ENCODE results near the gene CNKSR3.
A peak's percentile ranks its signal among the peaks of the same experiment; 100 is the strongest.

The CNKSR3 gene

GRCh38 chr6:154378518-154378917 lies 132.0 kb downstream of the CNKSR3 start:
- Histone ChIP-seq H3K9ac (no peak overlapping the region), H3K4me3 (no peak overlapping the region), H3K27ac (no peak overlapping the region), H3K4me2 (no peak overlapping the region), H3K36me3 (no peaks in the 10 kb centered on the region), H3K4me1 (no peaks in the 10 kb centered on the region), H4K20me1 (no peaks in the 10 kb centered on the region), H3K27me3 (no peaks in the 10 kb centered on the region), H3K9me3 (peaks cover 3% of the 10 kb centered on the region)
- TF ChIP-seq Cebpa-rat (IDR thresholded peaks at IDR 0.05), result no peak

DNA sequence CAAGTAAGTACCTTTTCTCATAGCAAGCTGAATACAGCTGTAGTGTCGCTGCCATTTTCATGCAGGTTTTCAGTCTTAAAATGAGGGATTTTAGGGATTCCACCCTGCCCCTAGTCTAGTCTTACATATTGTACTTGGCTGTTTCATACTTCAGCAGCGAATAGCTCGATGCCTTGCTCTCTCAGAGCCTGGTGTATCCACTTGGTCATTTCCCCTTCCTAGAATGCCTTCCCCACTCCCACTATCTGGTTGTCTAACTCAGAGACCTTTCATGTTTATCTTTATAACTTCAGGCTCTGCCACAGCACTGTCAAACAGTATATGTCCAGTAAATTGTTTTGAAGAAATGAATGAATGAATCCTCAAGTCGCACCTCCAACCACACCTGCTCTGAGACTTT lies 132.8 kb downstream of the CNKSR3 start:
- H3K27me3 ChIP-seq, result no peaks in the 10 kb centered on the region
- no peak overlapping the region for H3K27ac ChIP-seq
- no peaks in the 10 kb centered on the region for H3K36me3 ChIP-seq
- H4K20me1 ChIP-seq, result no peaks in the 10 kb centered on the region
- no peak overlapping the region for H3K4me2 ChIP-seq
- H3K9me3 ChIP-seq, result peaks cover 3% of the 10 kb centered on the region; the same call in 1 of the 2 replicates
- H3K9ac ChIP-seq, result no peak overlapping the region
- H3K4me3 ChIP-seq, result no peak overlapping the region
- TF ChIP-seq Cebpa-rat (IDR thresholded peaks at IDR 0.05), result no peak
- H3K4me1 ChIP-seq, result no peaks in the 10 kb centered on the region

- H3K9ac ChIP-seq, result no peak overlapping the region
- H3K27me3 ChIP-seq, result no peaks in the 10 kb centered on the region
- no peak overlapping the region for H3K4me3 ChIP-seq
- no peak overlapping the region for H3K27ac ChIP-seq
- no peaks in the 10 kb centered on the region; the same call in 1 of the 2 replicates for H3K4me1 ChIP-seq
- peaks cover 3% of the 10 kb centered on the region; the same call in 1 of the 2 replicates for H3K9me3 ChIP-seq
- H4K20me1 ChIP-seq, result no peaks in the 10 kb centered on the region
- H3K36me3 ChIP-seq, result no peaks in the 10 kb centered on the region
- TF ChIP-seq Cebpa-rat (IDR thresholded peaks at IDR 0.05), result no peak
- no peak overlapping the region for H3K4me2 ChIP-seq
Observed at GRCh38 chr6:154373971-154374370, 136.5 kb downstream of the CNKSR3 start.

DNA sequence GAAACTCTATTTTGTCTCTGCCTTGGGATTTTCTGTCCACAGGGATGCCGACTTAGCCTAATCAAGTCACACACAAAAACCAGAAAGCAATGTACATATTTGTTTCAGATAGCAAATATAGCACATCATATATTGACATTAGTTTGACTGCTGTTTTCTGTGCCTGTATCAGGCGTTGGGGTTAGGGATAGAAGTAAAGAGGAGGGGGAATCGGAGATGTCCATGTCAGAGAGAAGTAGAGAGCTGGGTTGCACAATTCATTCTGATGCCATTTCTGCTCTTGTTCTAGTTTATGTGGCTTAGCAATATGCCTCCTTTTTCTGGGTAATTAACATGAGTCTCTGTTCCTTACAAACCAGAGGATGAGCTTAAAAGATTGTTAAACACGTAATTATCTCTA lies 139.2 kb downstream of the CNKSR3 start:
- no peak for TF ChIP-seq Cebpa-rat (IDR thresholded peaks at IDR 0.05)
- H3K4me1 ChIP-seq, result no peaks in the 10 kb centered on the region; the same call in 1 of the 2 replicates
- no peak overlapping the region for H3K4me3 ChIP-seq
- no peak overlapping the region for H3K27ac ChIP-seq
- H3K9me3 ChIP-seq, result peaks cover 3% of the 10 kb centered on the region; the same call in 1 of the 2 replicates
- H4K20me1 ChIP-seq, result no peaks in the 10 kb centered on the region
- no peak overlapping the region for H3K4me2 ChIP-seq
- H3K9ac ChIP-seq, result no peak overlapping the region
- no peaks in the 10 kb centered on the region for H3K36me3 ChIP-seq
- H3K27me3 ChIP-seq, result no peaks in the 10 kb centered on the region

DNA sequence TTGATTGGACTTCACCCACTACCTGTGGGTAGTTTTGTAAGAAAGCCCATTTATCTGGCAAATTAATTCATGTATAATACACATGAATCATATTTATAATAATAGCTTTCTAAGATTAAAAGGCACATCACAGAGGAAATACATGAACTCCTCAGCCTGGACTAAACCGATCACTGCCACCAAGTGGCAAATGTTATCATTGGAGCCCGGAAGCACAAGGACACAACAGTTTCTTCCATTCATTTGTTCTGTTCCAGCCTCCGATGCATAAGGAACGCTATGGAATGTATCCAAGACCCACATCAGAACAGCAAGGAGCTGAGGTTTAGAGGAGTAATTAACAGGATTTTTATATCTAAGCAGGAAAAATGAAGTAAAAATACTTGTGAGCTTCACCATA lies 139.9 kb downstream of the CNKSR3 start:
- H3K36me3 ChIP-seq, result no peaks in the 10 kb centered on the region
- peaks cover 3% of the 10 kb centered on the region; the same call in 1 of the 2 replicates for H3K9me3 ChIP-seq
- no peak overlapping the region for H3K9ac ChIP-seq
- no peak overlapping the region for H3K4me3 ChIP-seq
- no peak overlapping the region for H3K4me2 ChIP-seq
- no peaks in the 10 kb centered on the region for H3K27me3 ChIP-seq
- no peak overlapping the region for H3K27ac ChIP-seq
- no peaks in the 10 kb centered on the region for H4K20me1 ChIP-seq
- TF ChIP-seq Cebpa-rat (IDR thresholded peaks at IDR 0.05), result no peak
- no peaks in the 10 kb centered on the region; the same call in 1 of the 2 replicates for H3K4me1 ChIP-seq

DNA sequence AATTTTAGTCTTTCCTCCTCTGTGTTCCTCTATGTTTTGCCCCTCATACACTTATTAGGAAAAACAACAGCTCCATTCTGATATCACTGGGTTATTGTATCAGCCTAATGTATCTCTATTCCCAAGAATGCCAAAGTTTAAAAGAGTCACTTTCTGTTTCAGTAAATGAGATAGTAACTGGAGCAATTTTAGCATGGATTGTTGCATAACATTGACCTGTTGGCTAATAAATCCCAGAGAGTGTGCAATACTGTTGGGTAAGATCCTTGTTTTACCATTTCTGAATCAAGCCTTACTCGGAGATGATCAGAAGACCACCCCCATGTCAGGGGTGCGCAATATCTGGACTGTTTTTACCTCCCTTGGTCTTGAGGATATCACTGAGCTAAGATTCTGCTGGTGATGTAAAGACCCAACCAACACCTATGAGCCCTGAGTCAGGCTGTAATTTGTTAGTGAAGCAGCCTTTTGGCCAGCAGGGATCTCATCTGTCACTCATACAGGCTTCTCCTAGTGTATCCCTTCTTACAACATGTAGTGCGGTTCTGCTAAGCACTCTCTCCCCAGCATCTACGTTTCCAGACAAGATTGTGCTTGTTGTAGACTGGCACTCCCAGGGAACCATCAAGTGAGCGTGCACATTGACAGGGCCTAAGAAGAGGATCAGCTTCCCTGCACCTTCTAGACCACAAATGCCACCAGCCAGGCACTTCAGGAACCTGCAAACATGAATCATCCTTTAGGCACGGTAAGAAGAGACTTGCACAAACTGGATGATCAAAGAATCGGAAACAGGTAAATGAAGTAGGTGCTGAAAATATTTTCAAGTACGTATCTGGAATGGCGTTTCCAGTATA lies 142.4 kb downstream of the CNKSR3 start:
- Histone ChIP-seq H3K4me2 (no peak overlapping the region), H3K4me3 (no peak overlapping the region), H3K4me1 (peaks cover 9% of the 10 kb centered on the region), H3K9me3 (no peaks in the 10 kb centered on the region; the same call in 1 of the 2 replicates), H3K27me3 (no peaks in the 10 kb centered on the region), H3K27ac (no peak overlapping the region), H3K36me3 (no peaks in the 10 kb centered on the region), H3K9ac (no peak overlapping the region), H4K20me1 (no peaks in the 10 kb centered on the region)
- no peak for TF ChIP-seq Cebpa-rat (IDR thresholded peaks at IDR 0.05)

GRCh38 chr6:154367336-154367735 lies 143.1 kb downstream of the CNKSR3 start:
- Histone ChIP-seq H3K27ac (no peak overlapping the region), H3K4me2 (no peak overlapping the region), H3K9ac (no peak overlapping the region), H3K4me3 (no peak overlapping the region), H3K4me1 (peaks cover 15% of the 10 kb centered on the region), H4K20me1 (no peaks in the 10 kb centered on the region), H3K36me3 (no peaks in the 10 kb centered on the region), H3K27me3 (no peaks in the 10 kb centered on the region), H3K9me3 (no peaks in the 10 kb centered on the region; the same call in 1 of the 2 replicates)
- no peak for TF ChIP-seq Cebpa-rat (IDR thresholded peaks at IDR 0.05)

- peak overlapping the region; percentile 21; the same call in 1 of the 2 replicates for H3K4me2 ChIP-seq
- H3K9me3 ChIP-seq, result no peaks in the 10 kb centered on the region; the same call in 1 of the 2 replicates
- no peaks in the 10 kb centered on the region for H3K27me3 ChIP-seq
- H3K9ac ChIP-seq, result no peak overlapping the region
- TF ChIP-seq Cebpa-rat (IDR thresholded peaks at IDR 0.05), result no peak
- H3K36me3 ChIP-seq, result no peaks in the 10 kb centered on the region
- H3K27ac ChIP-seq, result no peak overlapping the region
- peaks cover 40% of the 10 kb centered on the region for H3K4me1 ChIP-seq
- no peak overlapping the region for H3K4me3 ChIP-seq
- H4K20me1 ChIP-seq, result no peaks in the 10 kb centered on the region
Observed at GRCh38 chr6:154363821-154364220, 146.7 kb downstream of the CNKSR3 start.

DNA sequence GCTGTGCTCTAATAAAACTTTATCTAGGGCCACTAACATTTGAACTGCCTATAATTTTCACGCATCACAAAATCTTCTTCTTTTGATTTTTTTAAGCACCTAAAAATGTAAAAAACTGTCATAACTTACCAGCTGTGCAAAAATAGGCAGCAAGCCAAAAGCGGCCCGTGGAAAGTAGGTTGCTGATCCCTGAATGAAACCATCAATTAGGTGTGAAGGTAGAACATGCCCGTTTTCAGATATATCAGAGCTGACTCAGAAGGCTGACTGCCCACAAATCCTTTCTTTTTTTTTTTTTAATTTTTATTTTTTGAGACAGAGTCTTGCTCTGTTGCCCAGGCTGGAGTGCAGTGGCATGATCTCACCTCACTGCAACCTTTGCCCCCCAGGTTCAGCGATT lies 149.0 kb downstream of the CNKSR3 start:
- no peak overlapping the region for H3K9ac ChIP-seq
- peak overlapping the region; percentile 50 for H3K4me2 ChIP-seq
- no peak overlapping the region for H3K27ac ChIP-seq
- TF ChIP-seq Cebpa-rat (IDR thresholded peaks at IDR 0.05), result no peak
- H3K4me1 ChIP-seq, result peaks cover 49% of the 10 kb centered on the region
- H3K9me3 ChIP-seq, result no peaks in the 10 kb centered on the region; the same call in 1 of the 2 replicates
- no peaks in the 10 kb centered on the region for H3K27me3 ChIP-seq
- H4K20me1 ChIP-seq, result no peaks in the 10 kb centered on the region
- H3K4me3 ChIP-seq, result no peak overlapping the region
- H3K36me3 ChIP-seq, result no peaks in the 10 kb centered on the region

DNA sequence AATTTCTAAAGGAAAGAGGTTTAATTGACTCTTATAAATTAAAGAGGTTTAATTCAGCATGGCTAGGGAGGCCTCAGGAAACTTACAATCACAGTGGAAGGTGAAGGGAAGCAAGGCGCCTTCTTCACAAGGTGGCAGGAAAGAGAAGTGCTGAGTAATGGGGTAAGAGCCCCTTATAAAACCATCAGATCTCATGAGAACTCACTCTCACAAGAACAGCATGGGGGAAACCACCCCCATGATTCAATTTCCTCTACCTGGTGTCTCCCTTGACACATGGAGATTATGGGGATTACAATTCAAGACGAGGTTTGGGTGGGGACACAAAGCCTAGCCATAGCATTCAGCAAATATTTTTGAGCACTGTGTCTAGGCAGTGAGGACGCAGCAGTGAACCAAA lies 150.0 kb downstream of the CNKSR3 start:
- H3K4me1 ChIP-seq, result peaks cover 59% of the 10 kb centered on the region

More for the DNA sequence above, 150.0 kb downstream of the CNKSR3 start:
- Histone ChIP-seq H3K27ac (no peak overlapping the region), H4K20me1 (no peaks in the 10 kb centered on the region), H3K27me3 (no peaks in the 10 kb centered on the region), H3K9me3 (no peaks in the 10 kb centered on the region; the same call in 1 of the 2 replicates), H3K4me3 (no peak overlapping the region), H3K4me2 (no peak overlapping the region), H3K36me3 (no peaks in the 10 kb centered on the region), H3K9ac (no peak overlapping the region)
- TF ChIP-seq Cebpa-rat (IDR thresholded peaks at IDR 0.05), result no peak

All from BLaER1 (cell line).